OCI-LY7 (cell line): ENCODE results near the gene ENOX2.

Source experiments
- CTCF ChIP-seq: fragments of 200-600 bp; sonication (generic); conservative IDR thresholded peaks from 2 replicates; pipeline ENCODE4 v1.5.1; 2014; ENCODE audit warnings: mild to moderate bottlenecking, antibody characterized with exemption, low read length, moderate library complexity, mixed read lengths
- EZH2phosphoT487 ChIP-seq: fragments of 200-600 bp; sonication (generic); IDR thresholded peaks from 2 replicates; pipeline ENCODE4 v1.6.1; 2018; ENCODE audit warnings: low read depth, borderline replicate concordance, mild to moderate bottlenecking, mixed run types, antibody characterized with exemption, low read length, moderate library complexity, mixed read lengths

- no peak for TF ChIP-seq CTCF
- TF ChIP-seq EZH2phosphoT487 = no peak
Measured at GRCh38 chrX:130778773-130779172, 124.2 kb downstream of the ENOX2 start.
